Measurements from ENCODE around the gene PTRHD1. TPM values are rescaled to one million over a fixed set of nuclear protein-coding genes. Genes with fewer than 3 reads are reported as not detected.

PTRHD1 gene
- total RNA-seq, 1 experiment from 2014 or later = 33.4 TPM

- intact Hi-C loops (cut with micrococcal nuclease; ENCODE audit: unreplicated experiment) = no loop called here
- ChIA-PET CTCF (no interaction called here), POLR2A (ENCODE audit: low non-redundant PET) (no interaction called here)
Measured at GRCh38 chr2:24763843-24764242, 29.3 kb downstream of the PTRHD1 start.

GRCh38 chr2:24762518-24762917 lies 30.7 kb downstream of the PTRHD1 start:
- no TSS peak for BruUV-seq (replicated peaks)
- TF ChIP-seq CTCF (conservative IDR thresholded peaks at IDR 0.05; ENCODE audit: low read depth, low read length) (no peak), EZH2 (IDR thresholded peaks at IDR 0.05; ENCODE audit: borderline replicate concordance, low read depth, low read length, poor library complexity, severe bottlenecking) (no peak)

More at GRCh38 chr2:24763843-24764242, 29.3 kb downstream of the PTRHD1 start:
- Histone ChIP-seq H3K4me1 (ENCODE audit: insufficient read depth, low read length, poor library complexity, severe bottlenecking) (no peaks in the 10 kb centered on the region), H3K9me3 (ENCODE audit: low read depth, low read length, poor library complexity, severe bottlenecking) (no peaks in the 10 kb centered on the region), H3K27me3 (replicated peaks; ENCODE audit: insufficient read depth, low read depth, low read length, poor library complexity) (no peaks in the 10 kb centered on the region), H3K36me3 (ENCODE audit: insufficient read depth, low read length, poor library complexity, severe bottlenecking) (peaks cover 14% of the 10 kb centered on the region), H3K4me3 (ENCODE audit: low read depth, low read length, poor library complexity, severe bottlenecking) (no peak overlapping the region), H3K27ac (ENCODE audit: low read depth, low read length, poor library complexity, severe bottlenecking) (no peak overlapping the region)
- no TSS peak for BruUV-seq (replicated peaks)
- DNase-seq (ENCODE audit: low spot score) = no peak
- TF ChIP-seq EZH2 (IDR thresholded peaks at IDR 0.05; ENCODE audit: borderline replicate concordance, low read depth, low read length, poor library complexity, severe bottlenecking) (no peak), CTCF (conservative IDR thresholded peaks at IDR 0.05; ENCODE audit: low read depth, low read length) (no peak)

GRCh38 chr2:24761866-24762265 lies 31.3 kb downstream of the PTRHD1 start:
- ChIA-PET CTCF (no interaction called here), POLR2A (ENCODE audit: low non-redundant PET) (no interaction called here)
- Histone ChIP-seq H3K27ac (ENCODE audit: low read depth, low read length, poor library complexity, severe bottlenecking) (no peak overlapping the region), H3K9me3 (ENCODE audit: low read depth, low read length, poor library complexity, severe bottlenecking) (no peaks in the 10 kb centered on the region), H3K27me3 (replicated peaks; ENCODE audit: insufficient read depth, low read depth, low read length, poor library complexity) (no peaks in the 10 kb centered on the region), H3K36me3 (ENCODE audit: insufficient read depth, low read length, poor library complexity, severe bottlenecking) (peaks cover 18% of the 10 kb centered on the region), H3K4me1 (ENCODE audit: insufficient read depth, low read length, poor library complexity, severe bottlenecking) (no peaks in the 10 kb centered on the region), H3K4me3 (ENCODE audit: low read depth, low read length, poor library complexity, severe bottlenecking) (no peak overlapping the region)
- BruUV-seq (replicated peaks) = no TSS peak
- TF ChIP-seq EZH2 (IDR thresholded peaks at IDR 0.05; ENCODE audit: borderline replicate concordance, low read depth, low read length, poor library complexity, severe bottlenecking) (no peak), CTCF (conservative IDR thresholded peaks at IDR 0.05; ENCODE audit: low read depth, low read length) (no peak)
- no peak for DNase-seq (ENCODE audit: low spot score)
- intact Hi-C loops (cut with micrococcal nuclease; ENCODE audit: unreplicated experiment) = no loop called here

More at GRCh38 chr2:24762518-24762917, 30.7 kb downstream of the PTRHD1 start:
- no peak overlapping the region for H3K27ac ChIP-seq (ENCODE audit: low read depth, low read length, poor library complexity, severe bottlenecking)
- intact Hi-C loops (cut with micrococcal nuclease; ENCODE audit: unreplicated experiment) = no loop called here
- no peaks in the 10 kb centered on the region for H3K27me3 ChIP-seq (replicated peaks; ENCODE audit: insufficient read depth, low read depth, low read length, poor library complexity)
- CTCF ChIA-PET = no interaction called here
- DNase-seq (ENCODE audit: low spot score) = no peak
- POLR2A ChIA-PET (ENCODE audit: low non-redundant PET) = no interaction called here
- H3K4me3 ChIP-seq (ENCODE audit: low read depth, low read length, poor library complexity, severe bottlenecking) = no peak overlapping the region
- H3K36me3 ChIP-seq (ENCODE audit: insufficient read depth, low read length, poor library complexity, severe bottlenecking) = peaks cover 18% of the 10 kb centered on the region
- no peaks in the 10 kb centered on the region for H3K4me1 ChIP-seq (ENCODE audit: insufficient read depth, low read length, poor library complexity, severe bottlenecking)
- no peaks in the 10 kb centered on the region for H3K9me3 ChIP-seq (ENCODE audit: low read depth, low read length, poor library complexity, severe bottlenecking)
